IMR-90 (cell line): ENCODE data around the gene MMP20. TPM values are rescaled to one million over a fixed set of nuclear protein-coding genes. Genes with fewer than 3 reads are reported as not detected.
A peak's percentile ranks its signal among the peaks of the same experiment; 100 is the strongest.

Experiments used
- ATAC-seq: fragments of 200-7000 bp; cut with Tn5 transposase; 2 replicates; pipeline ENCODE4 v1.9.1; 2020; ENCODE audit warnings: low read depth, mild to moderate bottlenecking, moderate library complexity
- BruUV-seq: library from RNA; stranded (reverse); fragments of 400-500 nt; replicated peaks from 2 replicates; lab custom pipeline; 2021; lab: Mats Ljungman, UMichigan
- CTCF ChIA-PET: fragments of 300-600 bp; formaldehyde crosslinking; extraction: SDS; loops from one replicate; lab custom pipeline; 2021; ENCODE audit warnings: antibody characterized with exemption; lab: Yijun Ruan, JAX
- POLR2A ChIA-PET: fragments of 300-600 bp; sonication (Branson Sonifier 250); formaldehyde crosslinking; loops from one replicate; lab custom pipeline; 2022; ENCODE audit warnings: antibody characterized with exemption; ENCODE audit not compliant: unreplicated experiment; lab: Charles Lee
- DNase-seq: peaks from one replicate; pipeline ENCODE4 v3.0.0; 2013
- H2AFZ ChIP-seq: replicated peaks from 2 replicates; pipeline ENCODE3; 2013; ENCODE audit warnings: low read length, mild to moderate bottlenecking; ENCODE audit not compliant: poor library complexity
- H2AK5ac ChIP-seq: 2 replicates; pipeline ENCODE4 v1.6.1; 2013; ENCODE audit warnings: low read depth, low read length, inconsistent platforms
- H2AK9ac ChIP-seq: replicated peaks from 2 replicates; pipeline ENCODE3; 2013; ENCODE audit warnings: mild to moderate bottlenecking, low read depth, low read length, moderate library complexity; ENCODE audit not compliant: poor library complexity
- H2BK120ac ChIP-seq: 2 replicates; pipeline ENCODE4 v1.6.1; 2013; ENCODE audit warnings: low read depth, low read length, inconsistent platforms
- H2BK15ac ChIP-seq: 3 replicates; pipeline ENCODE4 v1.6.1; 2013; ENCODE audit warnings: low read depth, low read length, inconsistent platforms
- H2BK20ac ChIP-seq: 2 replicates; pipeline ENCODE4 v1.6.1; 2013; ENCODE audit warnings: low read depth, mild to moderate bottlenecking, inconsistent platforms, low read length, moderate library complexity
- H2BK5ac ChIP-seq: 2 replicates; pipeline ENCODE4 v1.6.1; 2013; ENCODE audit warnings: mild to moderate bottlenecking, low read depth, low read length, inconsistent platforms; ENCODE audit not compliant: poor library complexity, severe bottlenecking
- H3K14ac ChIP-seq: replicated peaks from 2 replicates; pipeline ENCODE4 v1.6.1; 2013; ENCODE audit warnings: low read depth, low read length, inconsistent platforms
- H3K18ac ChIP-seq: 2 replicates; pipeline ENCODE4 v1.6.1; 2013; ENCODE audit warnings: low read depth, low read length, control low read depth
- H3K23ac ChIP-seq: 2 replicates; pipeline ENCODE4 v1.6.1; 2013; ENCODE audit warnings: low read depth, low read length, inconsistent platforms
- H3K27ac ChIP-seq: 2 replicates; pipeline ENCODE4 v1.5.1; 2013; ENCODE audit warnings: mild to moderate bottlenecking, control low read depth, low read length; ENCODE audit not compliant: insufficient read depth
- H3K27me3 ChIP-seq: 2 replicates; pipeline ENCODE4 v1.6.1; 2013; ENCODE audit warnings: low read length; ENCODE audit not compliant: control insufficient read depth, insufficient read depth
- H3K36me3 ChIP-seq: 2 replicates; pipeline ENCODE4 v1.6.1; 2013; ENCODE audit warnings: low read length, mixed read lengths; ENCODE audit not compliant: control insufficient read depth, insufficient read depth
- H3K4ac ChIP-seq: 2 replicates; pipeline ENCODE4 v1.6.1; 2013; ENCODE audit warnings: low read depth, low read length, inconsistent platforms
- H3K4me1 ChIP-seq: 2 replicates; pipeline ENCODE4 v1.6.1; 2013; ENCODE audit warnings: low read length, mixed read lengths; ENCODE audit not compliant: control insufficient read depth, insufficient read depth
- H3K4me2 ChIP-seq: 2 replicates; pipeline ENCODE4 v1.6.1; 2013; ENCODE audit warnings: low read depth, mild to moderate bottlenecking, control low read depth, low read length, moderate library complexity
- H3K4me3 ChIP-seq: 2 replicates; pipeline ENCODE4 v1.5.1; 2013; ENCODE audit warnings: low read depth, mild to moderate bottlenecking, control low read depth, low read length, moderate library complexity; ENCODE audit not compliant: insufficient read depth
- H3K56ac ChIP-seq: 2 replicates; pipeline ENCODE4 v1.6.1; 2013; ENCODE audit warnings: low read length, inconsistent platforms; ENCODE audit not compliant: insufficient read depth; ENCODE audit errors: extremely low read depth
- H3K79me1 ChIP-seq, 2 experiments: 2 replicates each; pipeline ENCODE4 v1.6.1; 2013; ENCODE audit warnings: low read length in 2 of 2, inconsistent platforms in 1 of 2, low read depth in 1 of 2
- H3K9ac ChIP-seq: 2 replicates; pipeline ENCODE4 v1.6.1; 2013; ENCODE audit warnings: low read depth, low read length, control low read depth
- H3K9me1 ChIP-seq: 2 replicates; pipeline ENCODE4 v1.6.1; 2013; ENCODE audit warnings: low read length, inconsistent platforms; ENCODE audit not compliant: insufficient read depth
- H3K9me3 ChIP-seq: 2 replicates; pipeline ENCODE4 v1.6.1; 2013; ENCODE audit warnings: low read length; ENCODE audit not compliant: control insufficient read depth, insufficient read depth
- H4K20me1 ChIP-seq: 2 replicates; pipeline ENCODE4 v1.6.1; 2013; ENCODE audit warnings: low read length, inconsistent platforms; ENCODE audit not compliant: insufficient read depth
- H4K5ac ChIP-seq: 2 replicates; pipeline ENCODE4 v1.6.1; 2013; ENCODE audit warnings: mild to moderate bottlenecking, low read depth, low read length, control low read depth
- H4K8ac ChIP-seq, 2 experiments: 2 replicates each; pipeline ENCODE4 v1.6.1; 2013; ENCODE audit warnings: low read depth in 2 of 2, low read length in 2 of 2, control low read depth in 1 of 2, inconsistent platforms in 1 of 2
- H4K91ac ChIP-seq: 2 replicates; pipeline ENCODE4 v1.6.1; 2013; ENCODE audit warnings: low read depth, low read length, inconsistent platforms; ENCODE audit not compliant: insufficient read depth
- CEBPB ChIP-seq: IDR thresholded peaks from 2 replicates; pipeline ENCODE4 v1.6.1; 2012; ENCODE audit warnings: low read depth, low read length, improper control_type of control experiment
- RCOR1 ChIP-seq: IDR thresholded peaks from 2 replicates; pipeline ENCODE4 v1.6.1; 2012; ENCODE audit warnings: mild to moderate bottlenecking, low read length, improper control_type of control experiment; ENCODE audit not compliant: insufficient replicate concordance
- WGBS, 2 experiments: methylation state at CpG; one replicate each; pipeline versions ENCODE4 v1.1.5 to v1.1.7; 2013; ENCODE audit warnings: missing lambda C conversion rate in 2 of 2; ENCODE audit not compliant: insufficient read length in 1 of 2; ENCODE audit errors: extremely low coverage in 2 of 2; 5-methylcytosine and 5-hydroxymethylcytosine counted together
- dilution Hi-C: fragments of 300-500 bp; cut with HindIII; formaldehyde crosslinking; loops from one replicate; pipeline ENCODE4 v1.14.3; 2018; ENCODE audit warnings: low sequenced_read_pairs; ENCODE audit not compliant: unreplicated experiment
- in situ Hi-C: fragments of 300-500 bp; cut with MboI; formaldehyde crosslinking; loops from 3 replicates; pipeline ENCODE4 v1.14.3; 2019; ENCODE audit warnings: low sequenced_read_pairs, inconsistent platforms, mixed read lengths
- intact Hi-C: fragments of 100-400 bp; cut with micrococcal nuclease; formaldehyde crosslinking; loops from 2 replicates; pipeline ENCODE4 v1.10.0; 2022
- polyA plus RNA-seq, 3 experiments: library from polyadenylated mRNA; depleted of rRNA; stranded (reverse); fragments of >200 nt; gene quantifications; 2 replicates each; pipeline ENCODE4 v1.2.3, GENCODE V29; 2012; ENCODE audit warnings: low replicate concordance in 1 of 3
- total RNA-seq: library from RNA; depleted of rRNA; stranded (reverse); fragments of >200 nt; gene quantifications from 2 replicates; pipeline ENCODE4 v1.2.3, GENCODE V29; 2012

Gene MMP20
- total and polyA plus RNA-seq, 2 of the 4 experiments (the other 2 are of a cell fraction): not detected

DNA sequence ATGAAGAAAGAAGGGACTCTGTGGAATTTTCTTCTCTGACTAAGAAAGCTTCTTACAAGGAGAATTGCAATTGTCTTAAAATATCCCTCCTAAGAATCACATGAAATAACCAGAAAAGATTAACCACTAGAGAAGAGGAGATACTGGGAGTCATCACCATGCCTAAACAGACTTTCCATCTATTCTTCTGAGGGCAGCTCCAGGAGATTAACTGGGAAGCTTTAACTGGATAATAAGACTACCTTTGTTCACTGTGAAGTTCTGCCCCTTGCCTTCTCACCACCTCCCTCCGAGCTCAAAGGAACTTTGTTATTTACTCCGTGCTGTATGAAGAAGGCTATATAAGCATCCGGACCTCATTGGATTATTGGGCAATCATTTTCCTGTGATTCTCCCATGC, 70.0 kb downstream of the MMP20 start:
- H3K4me3 ChIP-seq: no peak overlapping the region
- intact Hi-C loops: no loop called here
- H4K5ac ChIP-seq: no peak overlapping the region
- no peak overlapping the region for H4K91ac ChIP-seq
- no peak overlapping the region for H3K56ac ChIP-seq
- H3K4me2 ChIP-seq: no peak overlapping the region
- no peak overlapping the region for H2BK5ac ChIP-seq
- no peak overlapping the region for H2BK20ac ChIP-seq
- peaks cover 5% of the 10 kb centered on the region; the same call in 1 of the 2 replicates for H3K4me1 ChIP-seq
- WGBS, 2 experiments: no CpG with 5 or more reads among the region's 3 CpGs
- no peaks in the 10 kb centered on the region for H3K36me3 ChIP-seq
- no peak for DNase-seq
- no peak overlapping the region for H3K9ac ChIP-seq
- H3K9me3 ChIP-seq: no peaks in the 10 kb centered on the region
- H2BK120ac ChIP-seq: no peak overlapping the region
- no peak overlapping the region for H2AK9ac ChIP-seq
- H3K18ac ChIP-seq: no peak overlapping the region
- ChIA-PET POLR2A (no interaction called here), CTCF (no interaction called here)
- in situ Hi-C loops: no loop called here
- no TSS peak for BruUV-seq
- H3K9me1 ChIP-seq: 0 out of 2 replicates have a peak, but pooled peaks cover 3% of the 10 kb centered on the region
- no peak overlapping the region for H3K23ac ChIP-seq
- no peak for ATAC-seq
- H2AFZ ChIP-seq: no peak overlapping the region
- no peak overlapping the region for H4K8ac ChIP-seq
- H3K27me3 ChIP-seq: peaks cover 6% of the 10 kb centered on the region
- no peaks in the 10 kb centered on the region for H3K79me1 ChIP-seq
- H2BK15ac ChIP-seq: no peak overlapping the region
- H3K27ac ChIP-seq: no peak overlapping the region
- H3K14ac ChIP-seq: no peak overlapping the region
- TF ChIP-seq RCOR1: no peak
- TF ChIP-seq CEBPB: peak; percentile 59; the same call in 1 of the 2 replicates
- dilution Hi-C loops: no loop called here
- H2AK5ac ChIP-seq: no peak overlapping the region
- H4K20me1 ChIP-seq: no peaks in the 10 kb centered on the region
- no peak overlapping the region for H3K4ac ChIP-seq
